Esophagus muscularis mucosa (tissue), 3 donors: ENCODE data around the gene CRACR2B.

Experiments used
- EP300 ChIP-seq: sonication (generic); formaldehyde crosslinking; IDR thresholded peaks from one replicate; pipeline ENCODE4 v1.6.1; 2017; ENCODE audit warnings: antibody characterized with exemption
- POLR2A ChIP-seq: fragments of 450-650 bp; IDR thresholded peaks from one replicate; pipeline ENCODE4 v1.6.1; 2017; ENCODE audit warnings: antibody characterized with exemption, moderate library complexity, mild to moderate bottlenecking, low read depth
- POLR2AphosphoS5 ChIP-seq, 2 donors: sonication (generic); formaldehyde crosslinking; IDR thresholded peaks; one replicate each; pipeline ENCODE4 v1.6.1; 2017; ENCODE audit warnings: antibody characterized with exemption in 2 of 2

GRCh38 chr11:845872-846495 lies 18.3 kb downstream of the CRACR2B start:
- TF ChIP-seq POLR2A (no peak), POLR2AphosphoS5 (IDR thresholded peaks at IDR 0.05) (no peak), EP300 (no peak)
